GM10248 (cell line): ENCODE data around the gene ODR4.
"Not testable (repeated sequence)": the region's sequence is repeated elsewhere in the genome, so short reads cannot be mapped to it uniquely, and the experiment has no call there.

ENCODE experiments used
- CTCF ChIA-PET: fragments of 300-600 bp; sonication (Branson Sonifier 250); formaldehyde crosslinking; extraction: SDS; loops from one replicate; lab custom pipeline; 2021; ENCODE audit warnings: antibody characterized with exemption; lab: Yijun Ruan, JAX
- POLR2A ChIA-PET: fragments of 350-650 bp; sonication (Branson Sonifier 250); formaldehyde crosslinking; extraction: SDS; loops from one replicate; lab custom pipeline; 2020; ENCODE audit warnings: antibody characterized with exemption; lab: Yijun Ruan, JAX
- DNase-seq: peaks from one replicate; pipeline ENCODE4 v3.0.0; 2012; ENCODE audit errors: extremely low spot score
- CTCF ChIP-seq: IDR thresholded peaks from 2 replicates; pipeline ENCODE4 v1.5.1; 2012; ENCODE audit warnings: mild to moderate bottlenecking, low read depth; ENCODE audit errors: extremely low read depth, missing control alignments, control extremely low read depth

The ODR4 gene

GRCh38 chr1:186456729-186457255 lies 81.2 kb downstream of the ODR4 start:
- ChIA-PET POLR2A (no interaction called here), CTCF (interaction anchor here (1.5 kb wide), 1 partner anchor 26 kb away, joined by 4 read pairs; no protein-coding TSS in a partner anchor)
- no peak for DNase-seq
- no peak for TF ChIP-seq CTCF

- POLR2A ChIA-PET, CTCF ChIA-PET, DNase-seq: not testable (repeated sequence)
These were observed 83.5 kb downstream of the ODR4 start for GRCh38 chr1:186459161-186459560.

GRCh38 chr1:186461014-186461413 lies 85.4 kb downstream of the ODR4 start, which contains the start of gene PDC:
Gene PDC, minus strand, starts transcription at chr1:186461114. Its CDS starts 11,655 bp downstream, at chr1:186449459.
- no peak for TF ChIP-seq CTCF
- DNase-seq, result no peak
- CTCF ChIA-PET, result interaction anchor here (1.5 kb wide), 1 partner anchor 12 kb away, joined by 4 read pairs; no protein-coding TSS in a partner anchor
- POLR2A ChIA-PET, result no interaction called here

GRCh38 chr1:186463511-186463910 lies 87.9 kb downstream of the ODR4 start:
- no peak for TF ChIP-seq CTCF
- ChIA-PET POLR2A (no interaction called here), CTCF (interaction anchor here (0.9 to 1.5 kb wide), 3 partner anchors 13 to 19 kb away, joined by 3 to 6 read pairs (median 4); no protein-coding TSS in a partner anchor)
- DNase-seq, result no peak

GRCh38 chr1:186463926-186464325 lies 88.3 kb downstream of the ODR4 start:
- POLR2A ChIA-PET, result no interaction called here
- DNase-seq, result no peak
- no peak for TF ChIP-seq CTCF
- CTCF ChIA-PET, result interaction anchor here (0.9 to 1.5 kb wide), 3 partner anchors 13 to 19 kb away, joined by 3 to 6 read pairs (median 4); no protein-coding TSS in a partner anchor

GRCh38 chr1:186465491-186465890 lies 89.9 kb downstream of the ODR4 start:
- CTCF ChIA-PET, result interaction anchor here (0.8 kb wide), 1 partner anchor 11 kb away, joined by 3 read pairs; no protein-coding TSS in a partner anchor
- POLR2A ChIA-PET, DNase-seq: not testable (repeated sequence)

GRCh38 chr1:186465946-186466345 lies 90.3 kb downstream of the ODR4 start:
- ChIA-PET CTCF (no interaction called here), POLR2A (no interaction called here)
- TF ChIP-seq CTCF, result no peak
- no peak for DNase-seq
